Breast epithelium (tissue), 4 donors: ENCODE data around the gene PLVAP. TPM values are rescaled to one million over a fixed set of nuclear protein-coding genes. Genes with fewer than 3 reads are reported as not detected.

Experiments
- DNase-seq, 2 donors: peaks; one replicate each; pipeline ENCODE4 v3.0.0-alpha.2; 2019; ENCODE audit warnings: low spot score in 2 of 2
- H3K27ac ChIP-seq, 2 donors: fragments of 200-600 bp; sonication (generic) in 1 of 2; one replicate each; pipeline ENCODE4 v1.5.1; 2016 to 2019; ENCODE audit warnings: mild to moderate bottlenecking in 1 of 2
- H3K27me3 ChIP-seq, 2 donors: fragments of 200-600 bp; sonication (generic) in 1 of 2; one replicate each; pipeline versions ENCODE4 v1.5.1 to v1.6.0; 2017 to 2019; ENCODE audit warnings: control low read depth in 1 of 2, mild to moderate bottlenecking in 1 of 2
- H3K36me3 ChIP-seq: fragments of 200-600 bp; one replicate; pipeline ENCODE4 v1.5.1; 2019
- H3K4me1 ChIP-seq, 2 donors: fragments of 200-600 bp; sonication (generic); one replicate each; pipeline ENCODE4 v1.5.1; 2016 to 2019; ENCODE audit warnings: control low read depth in 1 of 2
- H3K4me3 ChIP-seq, 3 donors: fragments of 200-600 bp; sonication (generic); 1 replicate in 2 of 3; 2 replicates in 1 of 3; pipeline ENCODE4 v1.5.1; 2016 to 2019; ENCODE audit warnings: mild to moderate bottlenecking in 3 of 3, moderate library complexity in 2 of 3
- H3K9me3 ChIP-seq, 2 donors: fragments of 200-600 bp; sonication (generic) in 1 of 2; one replicate each; pipeline ENCODE4 v1.5.1; 2016 to 2019; ENCODE audit warnings: control low read depth in 1 of 2
- POLR2A ChIP-seq: fragments of 450-650 bp; IDR thresholded peaks from one replicate; pipeline ENCODE4 v1.6.1; 2016; ENCODE audit warnings: antibody characterized with exemption, mild to moderate bottlenecking, moderate library complexity
- POLR2AphosphoS5 ChIP-seq, 3 donors: sonication (generic); formaldehyde crosslinking; IDR thresholded peaks; one replicate each; pipeline ENCODE4 v1.6.1; 2017; ENCODE audit warnings: antibody characterized with exemption in 3 of 3
- intact Hi-C: fragments of 100-400 bp; cut with DNase I; formaldehyde crosslinking; loops from one replicate; pipeline ENCODE4 v1.15.1; 2023; ENCODE audit warnings: low total_unique reads
- total RNA-seq, 3 donors: library from RNA; depleted of rRNA; stranded (reverse); fragments of >200 nt; gene quantifications; one replicate each; pipeline ENCODE4 v1.1.0, GENCODE V29; 2016
- TF ChIP-seq, protein P1 (sequence below), 3 donors: fragments of 450-650 bp; IDR thresholded peaks; one replicate each; pipeline ENCODE4 v1.5.1; 2016 to 2017; ENCODE audit warnings: antibody characterized with exemption in 3 of 3, mild to moderate bottlenecking in 3 of 3, moderate library complexity in 3 of 3

PLVAP gene
- total RNA-seq, 3 donors from 2014 or later, result 19.9 to 68.8 (median 51.2) TPM

DNA sequence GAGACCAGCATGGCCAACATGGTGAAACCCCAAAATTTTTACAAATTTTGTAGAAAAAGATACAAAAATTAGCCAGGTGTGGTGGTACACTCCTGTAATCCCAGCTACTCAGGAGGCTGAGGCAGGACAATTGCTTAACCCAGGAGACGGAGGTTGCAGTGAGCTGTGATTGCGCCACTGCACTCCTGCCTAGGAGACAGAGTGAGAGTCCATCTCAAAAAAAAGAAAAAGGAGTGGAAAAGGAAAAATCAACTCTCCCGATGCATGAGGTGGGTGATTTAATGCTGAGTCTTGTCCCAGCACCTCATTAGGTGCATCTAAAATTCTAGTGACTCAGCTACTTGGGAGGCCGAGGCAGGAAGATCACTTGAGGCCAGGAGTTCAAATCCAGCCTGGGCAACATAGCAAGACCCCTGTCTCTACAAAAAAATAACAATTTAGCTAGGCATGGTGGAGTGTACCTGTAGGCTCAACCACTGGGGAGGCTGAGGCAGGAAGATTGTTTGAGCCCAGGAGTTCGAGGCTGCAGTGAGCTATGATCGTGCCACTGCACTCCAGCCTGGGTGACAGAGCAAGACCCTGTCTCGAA lies 20.0 kb downstream of the PLVAP start:
- Histone ChIP-seq H3K27ac (peak overlapping the region in 1 of 2 donors; percentile 8), H3K36me3 (no peaks in the 10 kb centered on the region), H3K9me3 (no peaks in the 10 kb centered on the region), H3K27me3 (no peaks in the 10 kb centered on the region), H3K4me3 (no peak overlapping the region), H3K4me1 (no peaks in the 10 kb centered on the region)
- TF ChIP-seq, protein P1, sequence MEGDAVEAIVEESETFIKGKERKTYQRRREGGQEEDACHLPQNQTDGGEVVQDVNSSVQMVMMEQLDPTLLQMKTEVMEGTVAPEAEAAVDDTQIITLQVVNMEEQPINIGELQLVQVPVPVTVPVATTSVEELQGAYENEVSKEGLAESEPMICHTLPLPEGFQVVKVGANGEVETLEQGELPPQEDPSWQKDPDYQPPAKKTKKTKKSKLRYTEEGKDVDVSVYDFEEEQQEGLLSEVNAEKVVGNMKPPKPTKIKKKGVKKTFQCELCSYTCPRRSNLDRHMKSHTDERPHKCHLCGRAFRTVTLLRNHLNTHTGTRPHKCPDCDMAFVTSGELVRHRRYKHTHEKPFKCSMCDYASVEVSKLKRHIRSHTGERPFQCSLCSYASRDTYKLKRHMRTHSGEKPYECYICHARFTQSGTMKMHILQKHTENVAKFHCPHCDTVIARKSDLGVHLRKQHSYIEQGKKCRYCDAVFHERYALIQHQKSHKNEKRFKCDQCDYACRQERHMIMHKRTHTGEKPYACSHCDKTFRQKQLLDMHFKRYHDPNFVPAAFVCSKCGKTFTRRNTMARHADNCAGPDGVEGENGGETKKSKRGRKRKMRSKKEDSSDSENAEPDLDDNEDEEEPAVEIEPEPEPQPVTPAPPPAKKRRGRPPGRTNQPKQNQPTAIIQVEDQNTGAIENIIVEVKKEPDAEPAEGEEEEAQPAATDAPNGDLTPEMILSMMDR (IDR thresholded peaks at IDR 0.05), result no peak
- TF ChIP-seq POLR2AphosphoS5 (IDR thresholded peaks at IDR 0.05) (no peak), POLR2A (no peak)
- intact Hi-C loops, result no loop called here
- DNase-seq, result no peak

DNA sequence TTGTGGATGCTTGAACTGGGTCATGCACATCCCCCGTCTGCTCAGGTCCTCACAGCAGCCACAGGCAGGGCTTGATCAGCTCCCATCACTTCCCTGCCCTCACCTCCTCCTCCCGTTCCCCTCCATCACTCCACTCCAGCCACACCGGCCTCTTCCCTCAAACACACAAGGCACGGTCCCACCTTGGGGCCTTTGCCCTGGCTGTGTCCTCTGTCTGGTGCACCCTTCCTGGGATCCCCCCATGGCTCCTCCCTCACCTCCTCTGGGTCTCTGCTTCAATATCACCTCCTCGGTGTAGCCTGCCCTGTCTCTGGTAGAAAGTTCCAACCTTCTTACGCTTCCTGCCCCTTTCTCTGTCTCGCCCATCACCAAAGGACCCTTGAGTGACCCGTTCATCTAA lies 23.8 kb downstream of the PLVAP start:
- TF ChIP-seq, protein P1 (IDR thresholded peaks at IDR 0.05), result no peak
- TF ChIP-seq POLR2AphosphoS5 (IDR thresholded peaks at IDR 0.05), result no peak
- no peak for TF ChIP-seq POLR2A
- DNase-seq, result no peak
- H3K9me3 ChIP-seq, result no peaks in the 10 kb centered on the region
- H3K27me3 ChIP-seq, result no peaks in the 10 kb centered on the region
- H3K4me1 ChIP-seq, result no peaks in the 10 kb centered on the region
- intact Hi-C loops, result no loop called here
- H3K27ac ChIP-seq, result peak overlapping the region in 1 of 2 donors; percentile 38
- no peaks in the 10 kb centered on the region for H3K36me3 ChIP-seq
- no peak overlapping the region for H3K4me3 ChIP-seq

DNA sequence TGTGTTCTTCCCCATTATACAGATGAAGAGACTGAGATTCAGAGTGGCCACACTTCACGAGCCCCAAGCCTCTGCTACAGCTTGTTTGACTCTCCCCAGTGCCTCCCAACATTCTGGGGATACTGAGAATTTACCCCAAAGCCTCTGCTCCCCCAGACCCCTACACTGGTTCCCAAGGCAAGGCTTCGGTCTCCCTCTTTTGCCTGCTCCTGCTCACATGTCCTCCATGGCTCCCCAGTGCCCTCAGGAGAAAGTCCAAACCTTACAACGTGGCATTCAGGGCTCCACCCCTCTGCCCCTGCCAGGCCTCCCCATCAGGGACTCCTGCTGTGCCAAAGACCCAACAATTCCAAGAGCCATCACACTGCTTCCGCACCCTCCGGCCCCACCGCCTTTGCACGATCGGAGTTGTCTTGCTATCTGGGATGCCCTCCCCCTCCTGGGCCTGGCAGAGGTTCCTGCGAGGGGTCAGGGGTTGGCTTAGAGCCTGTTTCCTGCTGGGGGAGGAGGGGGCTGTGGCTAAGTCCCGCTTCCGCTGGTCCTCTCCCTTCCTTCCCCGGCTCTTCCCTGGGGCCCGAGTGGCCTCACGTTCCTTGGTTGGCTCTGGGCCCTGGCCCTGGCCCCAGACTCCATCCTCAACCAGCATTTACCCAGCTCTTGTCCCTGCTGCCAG lies 24.4 kb downstream of the PLVAP start:
- TF ChIP-seq, protein P1 (IDR thresholded peaks at IDR 0.05), result no peak
- TF ChIP-seq POLR2AphosphoS5 (IDR thresholded peaks at IDR 0.05) (no peak), POLR2A (no peak)
- Histone ChIP-seq H3K4me3 (no peak overlapping the region), H3K27me3 (no peaks in the 10 kb centered on the region), H3K9me3 (no peaks in the 10 kb centered on the region), H3K4me1 (no peaks in the 10 kb centered on the region), H3K27ac (peak overlapping the region in 1 of 2 donors; percentile 38), H3K36me3 (no peaks in the 10 kb centered on the region)
- intact Hi-C loops, result no loop called here
- no peak for DNase-seq

DNA sequence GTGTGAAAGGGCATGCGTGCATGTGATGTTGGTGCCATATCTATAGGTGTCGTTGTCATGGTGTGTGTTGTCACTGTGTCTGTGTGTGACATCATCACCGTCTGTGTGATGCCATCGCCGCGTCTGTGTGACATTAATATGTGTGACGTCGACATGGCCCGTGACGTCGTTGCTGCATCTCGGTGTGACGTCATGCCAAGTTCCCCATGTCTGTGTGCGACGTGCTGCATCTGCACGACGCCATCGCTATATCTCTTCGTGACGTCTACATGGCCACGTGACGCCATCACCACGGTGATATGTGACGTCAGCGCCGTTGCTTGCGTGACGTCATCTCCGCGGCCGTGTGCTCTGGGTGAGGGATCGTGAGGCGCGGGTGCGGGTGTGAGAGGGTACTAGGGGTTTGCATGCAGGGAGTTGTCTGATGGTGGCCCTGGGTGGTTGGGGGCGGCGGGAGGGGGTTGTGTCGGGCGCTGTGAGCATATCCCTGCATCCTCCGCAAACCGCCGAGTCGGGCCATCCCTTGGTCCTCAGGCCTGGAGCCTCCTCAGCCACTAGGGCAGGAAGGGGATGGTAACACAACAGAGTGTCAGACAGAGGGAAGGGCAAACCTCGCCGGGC lies 25.2 kb downstream of the PLVAP start:
- TF ChIP-seq POLR2AphosphoS5 (IDR thresholded peaks at IDR 0.05), result no peak
- TF ChIP-seq, protein P1 (IDR thresholded peaks at IDR 0.05), result no peak
- intact Hi-C loops, result no loop called here
- peak overlapping the region in 1 of 2 donors; percentile 12 for H3K27ac ChIP-seq

DNA sequence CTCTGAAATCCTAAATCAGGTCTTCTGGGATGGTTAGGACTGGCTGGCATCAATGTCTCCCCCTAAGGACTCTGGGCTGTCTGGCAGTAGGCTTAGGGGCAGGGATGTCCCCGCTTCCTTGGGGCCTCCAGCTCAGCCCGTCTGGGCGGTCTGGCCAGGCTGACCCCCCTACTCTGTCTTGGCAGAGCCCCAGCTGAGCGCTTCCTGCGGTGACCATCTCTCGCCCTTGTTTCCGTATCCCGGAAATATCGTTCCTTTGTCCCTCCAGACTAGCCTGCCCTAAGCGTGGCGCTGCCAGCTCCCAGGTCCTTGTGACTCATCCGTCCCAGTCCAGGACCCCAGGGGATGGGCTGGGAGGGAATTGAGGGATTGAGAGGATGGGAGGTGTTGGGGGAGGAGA lies 28.4 kb downstream of the PLVAP start:
- Histone ChIP-seq H3K4me3 (peak overlapping the region in 2 of 3 donors; percentile 4 to 54), H3K36me3 (no peaks in the 10 kb centered on the region), H3K27ac (peak overlapping the region; percentile 50 to 84), H3K27me3 (no peaks in the 10 kb centered on the region), H3K9me3 (no peaks in the 10 kb centered on the region), H3K4me1 (no peaks in the 10 kb centered on the region)
- TF ChIP-seq POLR2AphosphoS5 (IDR thresholded peaks at IDR 0.05) (peak; percentile 45 to 78 (median 75)), POLR2A (no peak)
- peak in 1 of 2 donors; percentile 52 for DNase-seq
- intact Hi-C loops, result loop anchor here (5.0 kb wide), 1 partner anchor 499 kb away; the partner anchor contains the start of gene JAK3

More for the DNA sequence above, 25.2 kb downstream of the PLVAP start:
- no peaks in the 10 kb centered on the region for H3K27me3 ChIP-seq
- no peak for DNase-seq
- no peak overlapping the region for H3K4me3 ChIP-seq
- H3K4me1 ChIP-seq, result no peaks in the 10 kb centered on the region
- no peaks in the 10 kb centered on the region for H3K9me3 ChIP-seq
- no peaks in the 10 kb centered on the region for H3K36me3 ChIP-seq
